Natural killer cell (primary cell): ENCODE data around the gene STK32C. TPM values are rescaled to one million over a fixed set of nuclear protein-coding genes. Genes with fewer than 3 reads are reported as not detected.

ENCODE experiments used
- ATAC-seq, 3 donors: fragments of 150-1000 bp in 2 of 3; fragments of 200-7000 bp in 1 of 3; cut with Tn5 transposase; 1 replicate in 1 of 3; 2 replicates in 2 of 3; pipeline ENCODE4 v1.10.0; 2021; ENCODE audit warnings: mild to moderate bottlenecking in 2 of 3, moderate library complexity in 2 of 3
- DNase-seq, 2 donors: peaks; one replicate each; pipeline versions ENCODE4 v3.0.0 to v3.0.0-alpha.2; 2013 to 2021; ENCODE audit warnings: mixed read lengths in 1 of 2
- H3K27ac ChIP-seq: one replicate; pipeline ENCODE4 v1.5.1; 2013; ENCODE audit warnings: mild to moderate bottlenecking, low read length
- H3K27me3 ChIP-seq: one replicate; pipeline ENCODE4 v1.6.1; 2013; ENCODE audit warnings: low read length; ENCODE audit not compliant: control insufficient read depth, insufficient read depth
- H3K36me3 ChIP-seq: one replicate; pipeline ENCODE4 v1.6.1; 2013; ENCODE audit warnings: low read length; ENCODE audit not compliant: control insufficient read depth, insufficient read depth
- H3K4me1 ChIP-seq: one replicate; pipeline ENCODE4 v1.6.1; 2013; ENCODE audit warnings: low read length; ENCODE audit not compliant: control insufficient read depth, insufficient read depth
- H3K4me3 ChIP-seq: one replicate; pipeline ENCODE4 v1.5.1; 2013; ENCODE audit warnings: low read length
- H3K9me3 ChIP-seq: one replicate; pipeline ENCODE4 v1.6.1; 2013; ENCODE audit warnings: low read length; ENCODE audit not compliant: control insufficient read depth, insufficient read depth
- H3K27ac Mint-ChIP-seq, 2 donors: one replicate each; pipeline ENCODE4 v1.8.0; 2022; ENCODE audit warnings: mild to moderate bottlenecking in 2 of 2, mixed read lengths in 2 of 2, moderate library complexity in 1 of 2
- H3K27me3 Mint-ChIP-seq, 2 donors: one replicate each; pipeline ENCODE4 v1.8.0; 2022; ENCODE audit warnings: low read depth in 2 of 2, mixed read lengths in 2 of 2
- H3K36me3 Mint-ChIP-seq: one replicate; pipeline ENCODE4 v1.8.0; 2022; ENCODE audit warnings: mixed read lengths
- H3K4me1 Mint-ChIP-seq, 2 donors: one replicate each; pipeline ENCODE4 v1.8.0; 2022; ENCODE audit warnings: mixed read lengths in 2 of 2
- H3K4me3 Mint-ChIP-seq: one replicate; pipeline ENCODE4 v1.8.0; 2022; ENCODE audit warnings: mild to moderate bottlenecking, moderate library complexity, mixed read lengths
- H3K9me3 Mint-ChIP-seq, 2 donors: one replicate each; pipeline ENCODE4 v1.8.0; 2022; ENCODE audit warnings: mixed read lengths in 2 of 2
- whole genome bisulfite sequencing: methylation state at CpG from one replicate; pipeline ENCODE4 v1.1.7; 2013; ENCODE audit warnings: missing lambda C conversion rate; ENCODE audit not compliant: insufficient coverage; 5-methylcytosine and 5-hydroxymethylcytosine counted together
- intact Hi-C: fragments of 100-400 bp; cut with micrococcal nuclease; formaldehyde crosslinking; loops from one replicate; pipeline ENCODE4 v1.14.2; 2022
- total RNA-seq, 4 donors: library from RNA; stranded (reverse); fragments of 120-200 nt in 1 of 4; gene quantifications; one replicate each; pipeline versions ENCODE4 v1.2.3 to v1.2.4, GENCODE V29; 2013 to 2022
- TF ChIP-seq, protein P1 (sequence below): fragments of 200-600 bp; IDR thresholded peaks from one replicate; pipeline ENCODE4 v1.8.0; 2022; ENCODE audit warnings: antibody characterized with exemption

Gene STK32C
- total RNA-seq, 3 donors from 2014 or later (not counting 1 experiment from before 2014, with no cell fraction given): 12.7 to 22.1 (median 17.9) TPM

DNA sequence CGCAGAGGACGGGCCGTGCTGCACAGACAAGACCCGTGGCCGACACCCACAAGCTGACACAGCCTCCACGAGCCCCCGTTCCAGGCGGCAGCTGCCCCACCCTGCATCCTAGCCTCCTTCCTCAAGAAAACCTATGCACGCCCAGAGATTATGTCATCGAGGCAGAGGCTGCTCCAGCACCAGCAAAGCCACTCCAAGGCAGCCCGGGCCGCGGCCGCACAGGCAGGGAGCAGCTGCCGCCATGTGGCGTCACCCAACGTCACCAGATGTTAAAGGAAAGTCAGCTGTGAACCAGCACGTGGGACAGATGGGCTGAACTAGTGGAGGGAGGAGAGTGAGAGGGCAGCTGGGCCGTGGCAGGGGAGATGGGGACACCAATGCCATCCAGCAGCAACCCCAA is 59.8 kb downstream of the STK32C start:
- DNase-seq (no peak), ATAC-seq (no peak)
- H3K4me3 ChIP-seq: no peak overlapping the region
- Mint-ChIP-seq H3K9me3 (no peaks in the 10 kb centered on the region), H3K4me1 (peaks cover 0 to under 1% of the 10 kb centered on the region in 2 donors), H3K27ac (no peak overlapping the region), H3K4me3 (peak overlapping the region; percentile 50), H3K36me3 (no peaks in the 10 kb centered on the region), H3K27me3 (no peaks in the 10 kb centered on the region)
- H3K9me3 ChIP-seq: no peaks in the 10 kb centered on the region
- TF ChIP-seq, protein P1, sequence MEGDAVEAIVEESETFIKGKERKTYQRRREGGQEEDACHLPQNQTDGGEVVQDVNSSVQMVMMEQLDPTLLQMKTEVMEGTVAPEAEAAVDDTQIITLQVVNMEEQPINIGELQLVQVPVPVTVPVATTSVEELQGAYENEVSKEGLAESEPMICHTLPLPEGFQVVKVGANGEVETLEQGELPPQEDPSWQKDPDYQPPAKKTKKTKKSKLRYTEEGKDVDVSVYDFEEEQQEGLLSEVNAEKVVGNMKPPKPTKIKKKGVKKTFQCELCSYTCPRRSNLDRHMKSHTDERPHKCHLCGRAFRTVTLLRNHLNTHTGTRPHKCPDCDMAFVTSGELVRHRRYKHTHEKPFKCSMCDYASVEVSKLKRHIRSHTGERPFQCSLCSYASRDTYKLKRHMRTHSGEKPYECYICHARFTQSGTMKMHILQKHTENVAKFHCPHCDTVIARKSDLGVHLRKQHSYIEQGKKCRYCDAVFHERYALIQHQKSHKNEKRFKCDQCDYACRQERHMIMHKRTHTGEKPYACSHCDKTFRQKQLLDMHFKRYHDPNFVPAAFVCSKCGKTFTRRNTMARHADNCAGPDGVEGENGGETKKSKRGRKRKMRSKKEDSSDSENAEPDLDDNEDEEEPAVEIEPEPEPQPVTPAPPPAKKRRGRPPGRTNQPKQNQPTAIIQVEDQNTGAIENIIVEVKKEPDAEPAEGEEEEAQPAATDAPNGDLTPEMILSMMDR: no peak
- H3K27ac ChIP-seq: no peak overlapping the region
- no peaks in the 10 kb centered on the region for H3K27me3 ChIP-seq
- H3K36me3 ChIP-seq: no peaks in the 10 kb centered on the region
- whole genome bisulfite sequencing: 84% methylated on average over 19 of the region's 19 CpGs
- intact Hi-C loops: no loop called here
- peaks cover 5% of the 10 kb centered on the region for H3K4me1 ChIP-seq

DNA sequence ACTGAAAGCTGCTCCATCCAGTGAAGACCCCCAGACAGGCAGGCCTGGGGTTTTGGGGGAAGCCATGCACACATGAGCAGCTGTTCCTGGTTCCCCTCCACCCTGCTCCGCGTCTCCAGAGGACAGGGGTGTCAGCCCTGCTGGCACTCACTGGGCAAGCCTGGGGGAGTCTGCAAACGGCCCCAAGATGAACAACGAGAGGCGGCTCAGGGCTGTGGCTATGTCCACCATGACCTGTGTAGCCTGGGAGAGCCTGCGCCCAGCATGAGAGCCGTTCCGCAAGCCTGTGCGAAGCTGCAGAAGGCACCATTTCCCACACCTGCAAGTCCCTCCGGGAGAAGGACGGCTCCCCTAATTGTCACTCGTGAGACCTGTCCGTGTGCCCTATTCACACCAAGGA is 61.5 kb downstream of the STK32C start:
- no peak for DNase-seq
- H3K4me1 Mint-ChIP-seq: no peaks in the 10 kb centered on the region
- H3K27me3 Mint-ChIP-seq: no peaks in the 10 kb centered on the region

DNA sequence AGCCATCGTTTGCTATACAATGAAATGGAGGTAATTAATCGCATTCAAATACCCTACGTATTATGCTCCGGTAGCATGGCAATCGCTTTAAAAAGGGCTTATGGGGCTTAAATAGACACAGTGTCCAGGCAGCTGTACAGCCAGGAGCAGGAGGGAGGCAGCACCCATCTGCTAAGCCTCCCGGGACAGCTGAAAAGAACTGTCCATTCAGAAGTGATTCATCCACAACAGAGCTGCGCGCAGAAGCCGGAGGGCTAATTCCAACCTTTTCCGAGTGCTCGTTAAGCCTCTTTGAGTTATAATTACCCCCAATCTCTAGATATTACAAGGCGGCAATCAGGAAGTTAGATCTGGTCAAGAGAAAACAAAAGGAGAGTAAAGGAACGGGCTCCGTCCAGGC is 62.7 kb downstream of the STK32C start:
- Mint-ChIP-seq H3K9me3 (no peaks in the 10 kb centered on the region), H3K4me3 (no peak overlapping the region), H3K4me1 (no peaks in the 10 kb centered on the region), H3K27me3 (no peaks in the 10 kb centered on the region), H3K27ac (no peak overlapping the region), H3K36me3 (no peaks in the 10 kb centered on the region)
- TF ChIP-seq, protein P1: no peak
- no peak overlapping the region for H3K27ac ChIP-seq
- WGBS: 97% methylated on average over 14 of the region's 14 CpGs
- no peaks in the 10 kb centered on the region for H3K27me3 ChIP-seq
- ATAC-seq (no peak), DNase-seq (no peak)
- H3K4me3 ChIP-seq: no peak overlapping the region
- peaks cover 5% of the 10 kb centered on the region for H3K4me1 ChIP-seq
- intact Hi-C loops: no loop called here
- H3K9me3 ChIP-seq: no peaks in the 10 kb centered on the region
- no peaks in the 10 kb centered on the region for H3K36me3 ChIP-seq

More for the DNA sequence above, 61.5 kb downstream of the STK32C start:
- Mint-ChIP-seq H3K36me3 (no peaks in the 10 kb centered on the region), H3K9me3 (no peaks in the 10 kb centered on the region), H3K4me3 (no peak overlapping the region), H3K27ac (no peak overlapping the region)
- no peaks in the 10 kb centered on the region for H3K36me3 ChIP-seq
- H3K4me3 ChIP-seq: no peak overlapping the region
- peaks cover 5% of the 10 kb centered on the region for H3K4me1 ChIP-seq
- TF ChIP-seq, protein P1: no peak
- WGBS: 94% methylated on average over 13 of the region's 13 CpGs
- no peaks in the 10 kb centered on the region for H3K27me3 ChIP-seq
- no peak for ATAC-seq
- intact Hi-C loops: no loop called here
- no peaks in the 10 kb centered on the region for H3K9me3 ChIP-seq
- H3K27ac ChIP-seq: no peak overlapping the region

DNA sequence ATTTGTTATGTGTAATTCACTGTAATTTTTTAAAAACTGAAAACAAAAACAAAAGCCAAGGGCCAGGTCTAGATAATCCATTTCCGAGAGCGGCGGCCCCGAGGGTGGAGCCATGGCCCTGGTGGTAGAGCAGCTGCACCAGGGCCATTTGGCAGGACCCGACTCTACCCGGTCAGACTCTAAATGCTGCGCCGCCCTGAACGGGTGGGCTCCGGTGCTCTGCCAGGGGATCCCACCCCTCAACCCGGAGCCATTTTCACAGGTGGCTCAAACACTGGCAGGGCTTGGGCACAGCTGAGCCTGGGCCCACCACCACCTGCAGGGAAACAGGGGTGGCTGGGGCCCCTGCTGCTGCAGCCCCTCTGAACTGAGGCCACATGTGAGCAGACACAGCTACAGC is 64.1 kb downstream of the STK32C start:
- H3K36me3 Mint-ChIP-seq: no peaks in the 10 kb centered on the region
- intact Hi-C loops: no loop called here
- Histone ChIP-seq H3K36me3 (no peaks in the 10 kb centered on the region), H3K4me3 (no peak overlapping the region), H3K4me1 (peaks cover 4% of the 10 kb centered on the region), H3K27me3 (no peaks in the 10 kb centered on the region), H3K9me3 (no peaks in the 10 kb centered on the region), H3K27ac (no peak overlapping the region)
- H3K27ac Mint-ChIP-seq: no peak overlapping the region
- no peak overlapping the region for H3K4me3 Mint-ChIP-seq
- DNase-seq: no peak
- ATAC-seq: no peak
- peaks cover 0 to 3% of the 10 kb centered on the region in 2 donors for H3K4me1 Mint-ChIP-seq
- TF ChIP-seq, protein P1: no peak
- no peaks in the 10 kb centered on the region for H3K9me3 Mint-ChIP-seq
- H3K27me3 Mint-ChIP-seq: no peaks in the 10 kb centered on the region
- 94% methylated on average over 11 of the region's 11 CpGs for WGBS
